GM19397 (cell line): Measurements from ENCODE around the gene ARHGEF28.

ENCODE experiments used
- ATAC-seq: cut with Tn5 transposase; IDR thresholded peaks from one replicate; pipeline ENCODE4 v1.9.1; 2021; ENCODE audit warnings: mild to moderate bottlenecking, moderate library complexity; ENCODE audit not compliant: unreplicated experiment

ARHGEF28 gene

DNA sequence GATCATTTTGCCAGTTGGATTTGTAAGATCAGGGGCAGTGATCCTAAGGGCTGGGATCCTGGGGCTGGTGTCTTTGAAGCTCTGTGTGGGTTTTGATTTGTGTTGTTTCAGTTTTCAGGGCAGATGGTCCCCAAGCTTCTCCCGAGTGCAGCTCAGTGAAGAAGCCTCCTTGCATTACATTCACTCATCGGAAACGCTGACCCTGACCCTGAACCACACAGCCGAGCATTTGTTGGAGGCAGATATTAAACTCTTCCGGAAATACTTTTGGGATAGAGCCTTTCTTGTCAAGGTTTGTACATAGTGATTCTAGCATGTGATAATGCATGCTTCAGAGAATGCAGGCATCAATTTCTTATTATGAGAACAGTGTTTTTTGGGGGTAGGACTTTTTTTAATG is 150.4 kb downstream of the ARHGEF28 start:
- no peak for ATAC-seq

GRCh38 chr5:73777192-73777591 is 151.2 kb downstream of the ARHGEF28 start:
- ATAC-seq: no peak

GRCh38 chr5:73780302-73781080 is 154.5 kb downstream of the ARHGEF28 start:
- ATAC-seq: no peak

DNA sequence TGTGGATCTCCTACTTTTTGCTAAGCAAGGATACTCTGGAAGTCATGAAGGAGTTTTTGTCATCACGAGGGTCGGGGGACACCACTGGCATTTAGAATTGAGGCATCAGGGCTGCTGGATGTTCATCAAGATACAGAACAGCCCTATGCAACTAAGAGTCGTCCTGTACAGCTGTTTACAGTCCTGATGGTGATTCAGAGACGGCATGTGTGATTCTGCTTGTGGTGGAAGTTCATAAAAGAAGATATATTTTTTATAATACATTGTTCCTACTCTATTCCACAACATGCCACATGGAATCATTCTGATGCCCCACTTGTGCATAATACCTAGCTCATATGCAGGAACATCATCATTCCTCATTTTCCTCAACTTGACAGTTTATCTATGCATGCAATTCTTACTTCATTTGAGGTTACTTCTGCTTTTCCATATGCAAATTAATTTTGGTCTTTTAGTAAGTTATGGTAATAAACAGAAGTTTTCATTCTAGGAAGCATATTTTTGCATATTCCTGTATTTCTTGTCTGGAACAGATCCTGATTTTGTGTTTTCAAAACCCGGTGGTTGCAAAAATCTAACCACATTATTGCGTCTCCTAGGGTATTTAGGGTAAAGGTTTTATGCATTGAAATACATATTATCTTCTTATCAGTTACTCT is 155.2 kb downstream of the ARHGEF28 start:
- ATAC-seq: no peak

DNA sequence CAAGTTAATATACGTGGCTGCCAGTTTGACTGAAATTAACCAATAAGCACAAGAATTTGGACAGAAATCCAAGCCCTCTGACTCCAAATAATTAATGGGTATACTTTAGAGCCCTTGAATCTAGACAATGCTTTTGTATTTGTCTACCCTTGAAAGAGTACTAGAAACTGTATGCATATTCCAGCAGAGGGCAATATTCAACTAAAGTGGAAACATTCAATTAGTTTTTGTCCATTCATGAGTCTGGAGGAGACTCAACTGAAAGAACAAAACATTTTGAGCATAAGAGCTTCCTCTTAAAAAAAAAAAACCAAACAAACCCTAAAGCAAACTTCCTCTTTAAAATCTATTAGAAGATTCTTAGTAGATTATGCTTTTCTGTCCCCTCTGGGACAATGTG is 157.8 kb downstream of the ARHGEF28 start:
- ATAC-seq: no peak

DNA sequence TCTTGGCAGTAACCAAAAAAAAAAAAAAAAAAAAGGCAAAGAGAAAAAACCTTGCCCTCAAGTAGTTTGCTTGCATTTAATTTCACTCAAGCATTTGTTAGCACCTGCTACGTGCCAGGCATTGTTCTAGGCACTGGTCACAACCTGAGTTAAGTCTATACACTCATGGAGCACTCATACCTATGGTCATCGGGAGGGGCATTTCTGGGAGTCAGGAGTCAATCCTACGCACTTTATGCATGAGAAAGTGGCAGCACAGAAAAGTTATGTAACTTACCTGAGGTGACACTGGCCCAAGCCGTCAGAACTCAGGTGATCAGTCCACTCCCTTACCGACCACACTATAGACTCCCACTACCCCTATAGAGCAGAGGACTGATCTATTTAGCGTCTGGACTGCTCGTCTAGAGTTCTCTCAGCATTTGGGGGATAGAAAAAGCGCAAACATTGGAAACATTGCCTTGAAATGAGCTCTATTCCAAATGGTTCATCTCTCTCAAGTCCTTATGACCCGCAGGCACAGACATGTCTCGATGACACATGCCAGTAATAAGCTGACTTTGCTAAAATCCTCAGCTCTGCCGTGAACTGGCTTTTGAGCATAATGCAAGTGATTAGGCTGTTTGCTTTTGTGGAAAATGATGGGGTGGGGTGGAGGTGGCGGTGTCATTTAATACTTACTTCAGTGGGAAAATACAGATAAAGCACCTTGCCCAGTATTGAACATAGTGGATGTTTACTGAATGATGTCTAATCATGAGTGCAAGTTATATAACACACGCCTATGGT is 160.2 kb downstream of the ARHGEF28 start:
- ATAC-seq: no peak

GRCh38 chr5:73789851-73790281 is 163.9 kb downstream of the ARHGEF28 start:
- no peak for ATAC-seq

GRCh38 chr5:73791389-73791788 is 165.4 kb downstream of the ARHGEF28 start:
- ATAC-seq: no peak

DNA sequence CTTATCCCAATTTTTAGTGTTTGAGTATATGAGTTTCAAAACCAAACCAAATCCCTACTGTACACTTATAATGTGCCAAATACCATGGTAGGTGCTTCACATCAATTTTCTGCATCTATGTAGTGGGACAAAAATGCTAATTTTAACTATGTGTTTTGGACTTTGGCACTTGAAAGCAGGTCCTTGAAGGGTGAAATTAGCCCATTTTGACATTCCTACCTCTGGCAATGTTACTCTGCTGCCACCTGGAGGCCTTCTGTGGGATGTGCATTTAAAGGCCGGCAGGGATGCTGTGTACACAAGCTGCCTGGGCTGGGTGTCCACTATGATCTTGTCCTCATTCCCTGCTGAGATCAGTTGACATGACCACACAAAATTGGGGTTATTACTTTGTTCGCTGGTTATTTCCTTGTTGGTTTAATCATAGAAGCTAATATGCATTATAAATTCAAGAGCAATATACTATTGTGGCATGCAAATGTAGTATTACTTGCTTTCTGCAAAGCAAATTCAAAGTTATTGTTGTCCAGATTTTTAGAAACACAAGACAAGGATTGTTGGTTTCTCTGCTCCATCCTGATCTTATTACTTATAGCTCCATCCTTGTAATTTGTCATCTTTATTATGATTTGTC is 166.8 kb downstream of the ARHGEF28 start:
- ATAC-seq: peak; percentile 65

- ATAC-seq: no peak
Measured at GRCh38 chr5:73793911-73794310, 167.9 kb downstream of the ARHGEF28 start.

DNA sequence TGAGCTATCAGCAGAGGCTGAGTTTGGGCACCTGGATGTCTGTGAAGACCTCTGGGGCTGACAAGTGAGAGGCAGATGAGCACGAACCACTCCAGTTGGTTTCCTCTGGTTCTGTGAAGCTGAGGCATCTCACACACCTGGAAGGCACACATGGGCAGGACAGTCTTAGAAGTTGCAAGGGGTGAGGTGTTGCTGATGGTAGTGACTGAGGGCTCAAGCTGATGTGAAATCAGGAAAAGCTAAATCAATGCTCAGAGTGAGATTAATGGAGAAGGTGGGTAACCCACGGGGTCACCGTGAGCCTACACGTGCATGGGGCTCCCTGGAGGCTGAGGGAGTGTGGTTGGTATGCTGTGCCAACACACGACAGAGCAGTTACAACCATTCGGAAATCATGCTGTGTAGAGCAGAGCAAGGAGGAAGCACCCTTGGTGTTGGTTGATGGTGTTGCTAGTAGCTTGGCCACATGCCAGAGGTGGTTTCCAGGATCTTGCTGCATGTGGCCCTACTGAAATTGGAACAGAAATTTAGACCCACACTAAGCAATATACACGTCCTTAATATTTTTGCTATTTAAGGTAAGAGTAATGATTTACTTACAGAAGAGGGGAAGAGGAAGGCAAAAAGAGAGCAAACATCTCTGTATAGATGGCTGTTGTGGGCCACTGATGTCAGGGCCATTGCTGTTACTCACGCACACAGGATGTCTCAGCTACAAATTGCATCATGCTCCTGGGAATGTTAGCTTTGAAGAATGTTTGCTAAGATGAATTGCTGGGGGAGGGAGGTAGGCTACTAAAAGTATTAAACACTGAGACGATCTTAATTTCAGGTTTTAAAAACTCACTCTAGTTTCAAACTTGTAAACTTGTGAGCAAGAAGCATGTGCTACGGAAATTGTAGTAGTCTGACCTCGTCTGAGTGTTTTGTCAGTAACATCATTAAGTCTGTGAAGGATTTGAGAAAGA is 170.5 kb downstream of the ARHGEF28 start:
- ATAC-seq: peak; percentile 64

GRCh38 chr5:73797132-73797510 is 171.1 kb downstream of the ARHGEF28 start:
- ATAC-seq: no peak

- ATAC-seq: no peak
Measured at GRCh38 chr5:73799401-73799972, 173.5 kb downstream of the ARHGEF28 start.

DNA sequence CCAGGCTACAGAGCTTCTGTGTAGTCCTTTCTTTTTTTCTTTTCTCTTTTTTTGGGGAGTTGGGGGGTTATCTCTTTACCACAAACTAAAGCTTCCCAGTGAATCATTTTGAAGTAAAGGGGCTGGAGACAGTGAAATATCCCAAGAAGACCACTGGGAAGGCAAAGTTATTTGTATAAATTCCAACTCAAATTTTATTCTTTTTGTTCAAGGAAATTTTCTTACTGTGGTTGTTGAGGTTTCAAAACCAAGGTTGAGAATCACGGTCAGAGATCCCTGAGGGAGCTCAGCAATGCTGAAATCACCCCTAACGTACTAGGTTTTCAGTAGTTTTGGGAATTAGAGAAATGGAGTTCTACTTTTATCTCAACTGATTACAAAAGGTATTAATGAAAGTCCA is 175.7 kb downstream of the ARHGEF28 start:
- ATAC-seq: no peak

- ATAC-seq: no peak
Measured at GRCh38 chr5:73805449-73805848, 179.5 kb downstream of the ARHGEF28 start.

GRCh38 chr5:73808911-73809310 is 182.9 kb downstream of the ARHGEF28 start:
- no peak for ATAC-seq

DNA sequence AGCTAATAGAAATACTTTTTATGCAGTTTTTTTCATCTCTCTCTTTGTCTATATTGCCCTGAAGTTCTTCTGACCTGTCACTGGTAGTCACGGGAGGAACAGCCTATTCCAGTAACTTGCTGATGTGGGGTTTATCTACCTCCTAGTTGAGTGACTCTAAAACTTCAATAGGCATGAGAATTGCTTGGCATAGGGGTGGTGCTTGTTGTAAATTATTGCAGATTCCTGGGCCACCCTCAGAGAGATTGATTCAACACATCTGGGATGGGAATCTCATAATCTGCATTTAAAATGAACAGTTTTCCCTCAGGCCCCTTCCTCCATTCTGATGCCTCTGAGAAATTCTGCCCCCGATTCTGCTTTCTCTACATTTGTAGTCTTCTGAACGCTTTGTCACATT is 184.4 kb downstream of the ARHGEF28 start:
- ATAC-seq: no peak

GRCh38 chr5:73812457-73812856 is 186.5 kb downstream of the ARHGEF28 start:
- ATAC-seq: no peak

DNA sequence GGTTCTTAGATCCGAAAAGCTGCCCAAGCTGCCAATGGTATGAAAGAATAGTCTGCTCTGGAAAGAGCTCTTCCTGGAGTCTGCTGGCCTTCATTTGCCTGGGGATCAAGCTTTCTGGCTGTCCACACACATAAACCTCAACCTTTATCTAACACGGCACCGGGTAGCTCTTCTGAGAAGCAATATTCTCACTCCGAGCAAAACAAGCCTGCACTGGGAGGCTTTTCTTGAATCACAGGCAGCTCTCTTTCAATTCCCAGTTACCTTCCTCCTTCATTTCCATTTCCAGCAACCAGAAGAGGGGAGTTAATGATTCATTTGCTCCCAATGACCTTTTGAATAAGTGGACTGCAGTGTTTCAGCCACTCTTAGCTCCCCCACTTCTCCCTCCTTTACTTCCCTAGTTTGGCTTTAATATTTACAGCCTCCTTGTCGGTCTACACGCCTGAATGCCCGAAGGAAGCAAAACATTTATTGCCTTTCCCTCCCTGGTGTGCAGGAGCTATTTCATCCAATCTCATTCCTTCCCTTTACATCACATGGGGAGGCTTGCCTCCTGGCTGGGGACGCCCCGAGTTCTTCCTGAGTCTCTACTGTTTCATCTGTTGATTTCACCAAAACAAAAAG is 187.1 kb downstream of the ARHGEF28 start:
- ATAC-seq: no peak
